K562 (cell line): ENCODE measurements around the gene SPTLC1. TPM values are rescaled to one million over a fixed set of nuclear protein-coding genes. Genes with fewer than 3 reads are reported as not detected.

Experiments
- E2F6 ChIP-seq, 2 experiments: IDR thresholded peaks; 2 replicates each; pipeline ENCODE4 v1.6.1; 2011; ENCODE audit warnings: borderline replicate concordance in 1 of 2, control low read depth in 1 of 2, low read depth in 1 of 2, low read length in 1 of 2, mild to moderate bottlenecking in 1 of 2, mixed read lengths in 1 of 2, moderate library complexity in 1 of 2; ENCODE audit not compliant: insufficient read depth in 1 of 2, insufficient read length in 1 of 2, poor library complexity in 1 of 2, severe bottlenecking in 1 of 2; ENCODE audit errors: extremely low read depth in 1 of 2
- E4F1 ChIP-seq: fragments of 250-450 bp; sonication (Bioruptor Pico); IDR thresholded peaks from 2 replicates; pipeline ENCODE4 v1.5.0; 2021; ENCODE audit warnings: mild to moderate bottlenecking, borderline replicate concordance
- EP400 ChIP-seq: fragments of 450-650 bp; IDR thresholded peaks from 2 replicates; pipeline ENCODE4 v1.6.1; 2017; ENCODE audit warnings: antibody characterized with exemption, mild to moderate bottlenecking, moderate library complexity
- FOXJ2 ChIP-seq: fragments of 200-800 bp; sonication (Bioruptor generic); IDR thresholded peaks from 2 replicates; pipeline ENCODE4 v1.6.1; 2016; ENCODE audit warnings: missing genetic modification characterization, missing compliant biosample characterization
- HDGF ChIP-seq: fragments of 450-650 bp; IDR thresholded peaks from 2 replicates; pipeline ENCODE4 v1.6.1; 2016
- HINFP ChIP-seq: fragments of 450-650 bp; conservative IDR thresholded peaks from 2 replicates; pipeline ENCODE4 v1.6.1; 2016; ENCODE audit warnings: missing genetic modification characterization, low read depth, mild to moderate bottlenecking, control low read depth, missing compliant biosample characterization
- HIVEP1 ChIP-seq: fragments of 250-450 bp; sonication (Bioruptor Pico); IDR thresholded peaks from 2 replicates; pipeline ENCODE4 v1.4.0; 2020; ENCODE audit warnings: mild to moderate bottlenecking
- HNRNPL ChIP-seq: fragments of 200-400 bp; formaldehyde crosslinking; IDR thresholded peaks from 2 replicates; pipeline ENCODE4 v1.6.1; 2017; ENCODE audit warnings: low read depth, mild to moderate bottlenecking, low read length
- PATZ1 ChIP-seq: fragments of 250-450 bp; sonication (Bioruptor Pico); IDR thresholded peaks from 2 replicates; pipeline ENCODE4 v1.5.0; 2020; ENCODE audit warnings: mild to moderate bottlenecking, borderline replicate concordance
- RAD21 ChIP-seq, 2 experiments: fragments of 250-450 bp in 1 of 2; fragments of 450-650 bp in 1 of 2; sonication (Bioruptor Pico) in 1 of 2; formaldehyde crosslinking in 1 of 2; IDR thresholded peaks in 1 of 2; conservative IDR thresholded peaks in 1 of 2; 2 replicates each; pipeline versions ENCODE4 v1.4.0 to v1.8.0; 2020 to 2022; ENCODE audit warnings: mild to moderate bottlenecking in 2 of 2, moderate library complexity in 1 of 2
- SAP30 ChIP-seq: fragments of 200-600 bp; sonication (generic); IDR thresholded peaks from 2 replicates; pipeline ENCODE4 v1.6.1; 2012; ENCODE audit warnings: borderline replicate concordance, low read depth, mild to moderate bottlenecking, moderate library complexity, low read length, control low read depth, inconsistent platforms; ENCODE audit not compliant: insufficient read depth, poor library complexity, severe bottlenecking
- SMARCA4 ChIP-seq: fragments of 450-650 bp; IDR thresholded peaks from 2 replicates; pipeline ENCODE4 v1.6.1; 2016
- SMC3 ChIP-seq: conservative IDR thresholded peaks from 2 replicates; pipeline ENCODE4 v1.6.1; 2011; ENCODE audit warnings: low read depth, low read length, improper control_type of control experiment; ENCODE audit not compliant: insufficient read depth
- SP2 ChIP-seq: IDR thresholded peaks from 2 replicates; pipeline ENCODE4 v1.6.1; 2011; ENCODE audit warnings: mild to moderate bottlenecking, low read depth, low read length, moderate library complexity; ENCODE audit not compliant: poor library complexity, severe bottlenecking; ENCODE audit errors: extremely low read depth
- TEAD1 ChIP-seq, 2 experiments: fragments of 450-650 bp in 1 of 2; sonication (generic) in 1 of 2; formaldehyde crosslinking; IDR thresholded peaks; 2 replicates each; pipeline versions ENCODE4 v1.4.0 to v1.8.0; 2020 to 2022; ENCODE audit warnings: mild to moderate bottlenecking in 2 of 2, missing genetic modification reagents in 1 of 2
- ZC3H4 ChIP-seq: sonication (generic); formaldehyde crosslinking; IDR thresholded peaks from 2 replicates; pipeline ENCODE4 v1.9.0; 2021; ENCODE audit warnings: missing genetic modification reagents, borderline replicate concordance
- ZNF395 ChIP-seq: fragments of 200-800 bp; sonication (Bioruptor generic); IDR thresholded peaks from 2 replicates; pipeline ENCODE4 v1.6.1; 2017; ENCODE audit warnings: missing genetic modification characterization, missing compliant biosample characterization
- polyA plus RNA-seq, 8 experiments: library from polyadenylated mRNA; depleted of rRNA in 4 of 8; stranded (reverse) in 5 of 8; unstranded in 3 of 8; fragments of >200 nt; fragmentation: Nextera tagmentation in 2 of 8; fragmentation: Illumina TruSeq in 1 of 8; extraction: Ambion mirVana in 2 of 8; extraction: Trizol in 1 of 8; gene quantifications; 2 replicates each; pipeline versions ENCODE4 v1.2.1 to v1.2.3, GENCODE V29; 2011 to 2014; ENCODE audit warnings: inconsistent platforms in 1 of 8, missing spikeins in 1 of 8
- total RNA-seq, 7 experiments: library from RNA; depleted of rRNA in 6 of 7; stranded (reverse); fragments of >200 nt in 6 of 7; fragmentation: Illumina TruSeq in 2 of 7; extraction: Trizol in 2 of 7; gene quantifications; 2 replicates each; pipeline versions ENCODE4 v1.2.1 to v1.2.3, GENCODE V29; 2011 to 2021; ENCODE audit warnings: low replicate concordance in 1 of 7

SPTLC1 gene
- total and polyA plus RNA-seq, 9 of the 15 experiments (the other 6 are each of a cell fraction or from before 2014, with no cell fraction given) = 58.8 to 125 (median 84.5) TPM

GRCh38 chr9:92140074-92140753 is 25.0 kb upstream of the SPTLC1 start (continued):
- TF ChIP-seq E2F6 (IDR thresholded peaks at IDR 0.05; ENCODE audit: borderline replicate concordance in 1 of 2, extremely low read depth in 1 of 2, insufficient read depth in 1 of 2, insufficient read length in 1 of 2, low read depth in 1 of 2, low read length in 1 of 2, poor library complexity in 1 of 2, severe bottlenecking in 1 of 2) (peak; percentile 25 to 76), E4F1 (CRISPR knock-in tag) (no peak), FOXJ2 (tag) (no peak), SP2 (no peak), EP400 (no peak), SMARCA4 (no peak), HNRNPL (no peak), HDGF (no peak), ZC3H4 (CRISPR knock-in tag) (no peak), SAP30 (peak; percentile 59), RAD21 (CRISPR knock-in tag; conservative IDR thresholded peaks at IDR 0.05 in 1 of 2, IDR thresholded peaks at IDR 0.05 in 1 of 2) (peak; percentile 75 to 91), ZNF395 (CRISPR knock-in tag) (no peak), PATZ1 (no peak), SMC3 (peak; percentile 91), HINFP (tag) (no peak), TEAD1 (CRISPR knock-in tag; IDR thresholded peaks at IDR 0.05) (peak in 1 of 2 experiments; percentile 78; a peak in 2 of 4 replicates), HIVEP1 (CRISPR knock-in tag) (no peak)
